ENCODE data around the gene ARFIP1.

- TF ChIP-seq CTCF (IDR thresholded peaks at IDR 0.05 in 2 of 3, conservative IDR thresholded peaks at IDR 0.05 in 1 of 3; ENCODE audit: borderline replicate concordance in 1 of 3, insufficient read depth in 1 of 3, low read depth in 2 of 3, low read length in 2 of 3), result no peak
- TF ChIP-seq JUND (IDR thresholded peaks at IDR 0.05), result no peak
- TF ChIP-seq ZFX (IDR thresholded peaks at IDR 0.05), result no peak
- TF ChIP-seq POLR2AphosphoS5 (IDR thresholded peaks at IDR 0.05; ENCODE audit: low read depth, low read length), result no peak
- no peak for TF ChIP-seq EZH2 (IDR thresholded peaks at IDR 0.05)
- TF ChIP-seq EZH2phosphoT487 (IDR thresholded peaks at IDR 0.05; ENCODE audit: borderline replicate concordance), result no peak
- TF ChIP-seq FOSL1 (IDR thresholded peaks at IDR 0.05; ENCODE audit: low read depth), result no peak
- TF ChIP-seq TCF7L2 (IDR thresholded peaks at IDR 0.05; ENCODE audit: borderline replicate concordance, extremely low read depth, insufficient read depth, insufficient read length), result no peak
- no peak for TF ChIP-seq POLR2A (IDR thresholded peaks at IDR 0.05; ENCODE audit: borderline replicate concordance, extremely low read depth, insufficient read depth, insufficient read length)
- TF ChIP-seq RAD21 (IDR thresholded peaks at IDR 0.05; ENCODE audit: low read depth), result no peak
Observed at GRCh38 chr4:152943672-152944071, 163.9 kb downstream of the ARFIP1 start.
